Glomerular endothelial cell (primary cell): Measurements from ENCODE around the gene TMEM258. TPM values are rescaled to one million over a fixed set of nuclear protein-coding genes. Genes with fewer than 3 reads are reported as not detected.

Source experiments
- DNase-seq: peaks from one replicate; pipeline ENCODE4 v3.0.0-alpha.2; 2011; ENCODE audit warnings: low read depth, low spot score; ENCODE audit errors: extremely low read depth
- total RNA-seq: library from RNA; depleted of rRNA; stranded (reverse); fragments of >200 nt; gene quantifications from 2 replicates; pipeline ENCODE4 v1.2.3, GENCODE V29; 2015

Gene TMEM258
- total RNA-seq = 57.6 and 76.3 TPM in 2 replicates

GRCh38 chr11:61792310-61793082 lies at the start of gene TMEM258, which contains the start of gene FEN1:
Gene TMEM258 (minus strand): TSS chr11:61792599. CDS start chr11:61792558, 41 bp downstream.
Gene FEN1 (plus strand): TSS chr11:61792911. CDS start chr11:61795362, 2,451 bp downstream.
- peak; percentile 78 for DNase-seq

GRCh38 chr11:61841636-61842527 lies 49.5 kb upstream of the TMEM258 start:
- DNase-seq = no peak

GRCh38 chr11:61840371-61840770 lies 48.0 kb upstream of the TMEM258 start:
- no peak for DNase-seq

GRCh38 chr11:61839742-61840141 lies 47.3 kb upstream of the TMEM258 start:
- no peak for DNase-seq

- no peak for DNase-seq
Observed at GRCh38 chr11:61838921-61839320, 46.5 kb upstream of the TMEM258 start.

GRCh38 chr11:61838501-61838900 lies 46.1 kb upstream of the TMEM258 start:
- no peak for DNase-seq

GRCh38 chr11:61837411-61838005 lies 45.1 kb upstream of the TMEM258 start:
- DNase-seq = no peak

- no peak for DNase-seq
Observed at GRCh38 chr11:61836193-61836592, 43.8 kb upstream of the TMEM258 start.

- no peak for DNase-seq
Observed at GRCh38 chr11:61834278-61835048, 42.1 kb upstream of the TMEM258 start.

- DNase-seq = no peak
Observed at GRCh38 chr11:61833926-61834277, 41.5 kb upstream of the TMEM258 start.

- no peak for DNase-seq
Observed at GRCh38 chr11:61833471-61833870, 41.1 kb upstream of the TMEM258 start.

GRCh38 chr11:61832754-61833153 lies 40.4 kb upstream of the TMEM258 start:
- no peak for DNase-seq

GRCh38 chr11:61832207-61832606 lies 39.8 kb upstream of the TMEM258 start:
- DNase-seq = no peak

GRCh38 chr11:61830237-61831105 lies 38.1 kb upstream of the TMEM258 start:
- no peak for DNase-seq

GRCh38 chr11:61829806-61830205 lies 37.4 kb upstream of the TMEM258 start:
- no peak for DNase-seq

GRCh38 chr11:61828629-61829407 lies 36.4 kb upstream of the TMEM258 start:
- no peak for DNase-seq

GRCh38 chr11:61828379-61828628 lies 35.9 kb upstream of the TMEM258 start:
- DNase-seq = no peak

- no peak for DNase-seq
Observed at GRCh38 chr11:61827571-61828378, 35.4 kb upstream of the TMEM258 start, which contains the start of gene FADS2. Gene FADS2 (plus strand): TSS chr11:61828300. CDS start chr11:61828391, 91 bp downstream.
